SU-DHL-6 (cell line): ENCODE results near the gene RILP.

Source experiments
- EZH2phosphoT487 ChIP-seq: fragments of 200-600 bp; sonication (generic), shearing (Covaris generic); conservative IDR thresholded peaks from 2 replicates; pipeline ENCODE4 v1.6.1; 2018; ENCODE audit warnings: mild to moderate bottlenecking, antibody characterized with exemption, low read length, moderate library complexity, mixed read lengths
- TF ChIP-seq, protein P1 (sequence below): fragments of 200-600 bp; sonication (generic); IDR thresholded peaks from one replicate; pipeline ENCODE4 v1.5.1; 2017; ENCODE audit warnings: antibody characterized with exemption, mild to moderate bottlenecking, low read length, moderate library complexity; ENCODE audit not compliant: insufficient read depth, poor library complexity, severe bottlenecking

DNA sequence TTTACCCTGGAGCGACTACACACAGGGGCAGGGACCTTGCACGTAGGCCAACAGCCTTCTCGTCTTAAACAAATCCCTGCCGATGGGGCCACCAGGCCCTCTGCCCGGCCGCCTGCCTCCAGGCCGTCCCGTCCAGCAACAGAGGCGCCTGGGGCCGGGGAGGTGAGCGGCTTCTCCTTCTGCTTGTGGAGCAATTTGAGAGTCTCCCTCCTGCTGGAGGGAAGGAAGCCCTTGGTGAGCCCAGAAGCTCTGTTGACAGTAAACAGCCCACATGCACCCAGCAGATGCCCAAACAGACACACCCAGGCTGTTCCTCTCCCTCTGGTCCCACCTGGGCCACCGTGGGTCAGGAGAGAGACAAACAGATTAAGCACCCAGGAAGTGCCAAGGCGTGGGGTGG, 29.2 kb downstream of the RILP start:
- TF ChIP-seq, protein P1, sequence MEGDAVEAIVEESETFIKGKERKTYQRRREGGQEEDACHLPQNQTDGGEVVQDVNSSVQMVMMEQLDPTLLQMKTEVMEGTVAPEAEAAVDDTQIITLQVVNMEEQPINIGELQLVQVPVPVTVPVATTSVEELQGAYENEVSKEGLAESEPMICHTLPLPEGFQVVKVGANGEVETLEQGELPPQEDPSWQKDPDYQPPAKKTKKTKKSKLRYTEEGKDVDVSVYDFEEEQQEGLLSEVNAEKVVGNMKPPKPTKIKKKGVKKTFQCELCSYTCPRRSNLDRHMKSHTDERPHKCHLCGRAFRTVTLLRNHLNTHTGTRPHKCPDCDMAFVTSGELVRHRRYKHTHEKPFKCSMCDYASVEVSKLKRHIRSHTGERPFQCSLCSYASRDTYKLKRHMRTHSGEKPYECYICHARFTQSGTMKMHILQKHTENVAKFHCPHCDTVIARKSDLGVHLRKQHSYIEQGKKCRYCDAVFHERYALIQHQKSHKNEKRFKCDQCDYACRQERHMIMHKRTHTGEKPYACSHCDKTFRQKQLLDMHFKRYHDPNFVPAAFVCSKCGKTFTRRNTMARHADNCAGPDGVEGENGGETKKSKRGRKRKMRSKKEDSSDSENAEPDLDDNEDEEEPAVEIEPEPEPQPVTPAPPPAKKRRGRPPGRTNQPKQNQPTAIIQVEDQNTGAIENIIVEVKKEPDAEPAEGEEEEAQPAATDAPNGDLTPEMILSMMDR, result no peak
- no peak for TF ChIP-seq EZH2phosphoT487
